HFF-Myc (cell line): Measurements from ENCODE around the gene C14orf180.

ENCODE experiments used
- DNase-seq: peaks from one replicate; pipeline ENCODE4 v3.0.0-alpha.2; 2011; ENCODE audit warnings: low read depth; ENCODE audit errors: extremely low read depth
- H3K4me3 ChIP-seq: replicated peaks from 2 replicates; pipeline ENCODE4 v1.5.1; 2011; ENCODE audit warnings: low read depth, mild to moderate bottlenecking, control low read depth, low read length
- TF ChIP-seq, protein P1 (sequence below): IDR thresholded peaks from 2 replicates; pipeline ENCODE4 v1.5.1; 2012; ENCODE audit warnings: mild to moderate bottlenecking, low read depth, low read length, control low read depth; ENCODE audit errors: missing control alignments

C14orf180 gene

DNA sequence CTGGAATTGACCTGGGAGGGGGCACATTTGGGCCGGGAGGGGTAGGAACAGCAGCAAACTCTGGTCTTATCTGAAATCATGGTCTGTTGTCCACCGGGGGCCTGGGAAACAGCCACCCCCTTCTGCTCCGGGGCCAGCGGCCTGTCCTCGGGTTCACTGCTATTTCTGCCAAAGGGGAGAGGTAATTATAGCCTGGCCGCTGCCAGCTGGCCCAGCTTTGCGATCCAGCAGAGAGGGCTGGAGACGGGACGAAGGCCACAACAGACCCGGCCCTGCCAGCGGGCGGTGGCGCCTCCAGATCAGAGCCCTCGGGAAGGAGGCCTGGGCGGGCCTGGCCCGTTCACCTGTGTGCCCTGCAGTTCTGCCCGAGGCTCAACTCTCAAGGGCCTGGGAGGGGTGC, at the start of gene C14orf180:
Gene C14orf180 (plus strand): TSS at position 258 of the 400 bp plus-strand sequence. CDS start 6,667 bp downstream, outside the sequence.
- H3K4me3 ChIP-seq, result no peak within 1 kb of the TSS
- TF ChIP-seq, protein P1, sequence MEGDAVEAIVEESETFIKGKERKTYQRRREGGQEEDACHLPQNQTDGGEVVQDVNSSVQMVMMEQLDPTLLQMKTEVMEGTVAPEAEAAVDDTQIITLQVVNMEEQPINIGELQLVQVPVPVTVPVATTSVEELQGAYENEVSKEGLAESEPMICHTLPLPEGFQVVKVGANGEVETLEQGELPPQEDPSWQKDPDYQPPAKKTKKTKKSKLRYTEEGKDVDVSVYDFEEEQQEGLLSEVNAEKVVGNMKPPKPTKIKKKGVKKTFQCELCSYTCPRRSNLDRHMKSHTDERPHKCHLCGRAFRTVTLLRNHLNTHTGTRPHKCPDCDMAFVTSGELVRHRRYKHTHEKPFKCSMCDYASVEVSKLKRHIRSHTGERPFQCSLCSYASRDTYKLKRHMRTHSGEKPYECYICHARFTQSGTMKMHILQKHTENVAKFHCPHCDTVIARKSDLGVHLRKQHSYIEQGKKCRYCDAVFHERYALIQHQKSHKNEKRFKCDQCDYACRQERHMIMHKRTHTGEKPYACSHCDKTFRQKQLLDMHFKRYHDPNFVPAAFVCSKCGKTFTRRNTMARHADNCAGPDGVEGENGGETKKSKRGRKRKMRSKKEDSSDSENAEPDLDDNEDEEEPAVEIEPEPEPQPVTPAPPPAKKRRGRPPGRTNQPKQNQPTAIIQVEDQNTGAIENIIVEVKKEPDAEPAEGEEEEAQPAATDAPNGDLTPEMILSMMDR, result no peak
- DNase-seq, result no peak

DNA sequence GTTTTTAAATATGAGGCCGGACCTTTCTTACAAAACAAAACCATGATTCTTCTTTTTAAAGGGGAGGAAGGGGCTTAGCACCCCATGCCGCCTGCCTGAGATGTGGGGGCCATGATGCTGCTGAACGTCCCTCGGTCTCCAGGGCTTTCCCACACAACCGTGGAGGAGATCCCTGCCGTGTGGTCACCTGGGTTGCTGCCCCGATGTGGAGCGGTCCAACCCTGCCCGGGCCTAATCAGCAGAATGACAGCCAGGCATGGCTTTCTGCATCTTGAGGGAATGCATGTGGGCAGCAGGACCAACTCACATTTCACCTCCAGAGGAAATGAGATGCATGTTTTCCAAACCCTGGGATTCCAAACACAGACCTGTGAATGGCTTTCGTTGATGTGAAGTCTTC, 48.9 kb upstream of the C14orf180 start:
- TF ChIP-seq, protein P1, result no peak
- no peak overlapping the region for H3K4me3 ChIP-seq
- DNase-seq, result no peak

DNA sequence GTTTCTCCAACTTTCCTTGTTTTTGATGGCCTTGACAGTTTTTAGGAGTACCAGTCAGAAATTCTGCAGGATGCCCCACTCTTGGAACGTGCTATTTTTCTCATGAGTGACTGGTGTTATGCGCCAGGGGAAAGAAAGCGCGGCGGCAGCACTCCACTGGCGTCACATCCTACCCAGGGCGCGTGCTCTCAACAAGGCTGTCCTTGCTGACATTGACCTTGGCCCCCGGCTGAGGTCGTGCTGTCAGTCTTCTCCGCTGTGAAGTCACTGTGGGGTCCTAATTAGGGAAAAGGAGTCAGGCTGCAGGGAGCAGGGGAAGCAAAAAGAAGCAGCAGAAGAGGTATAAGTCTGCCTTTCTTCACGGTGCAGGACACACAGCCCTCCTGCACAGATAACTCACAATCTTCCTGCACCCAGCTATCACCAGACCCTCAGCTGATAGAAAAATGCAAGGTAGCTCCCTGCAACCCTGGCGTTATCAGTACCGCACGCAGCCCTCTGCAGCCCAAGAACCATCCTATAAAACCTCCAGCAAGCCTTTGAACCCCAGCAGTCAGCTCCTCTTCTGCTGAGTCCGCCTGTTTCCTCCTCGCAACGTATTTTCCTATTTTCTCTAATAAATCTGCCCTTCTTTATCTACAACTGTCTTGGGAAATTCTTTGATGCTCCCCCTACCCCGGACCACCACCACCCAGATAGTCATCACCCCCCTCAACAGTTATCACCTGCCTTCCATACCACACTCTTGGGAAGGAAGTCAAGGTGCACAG, 48.0 kb upstream of the C14orf180 start:
- TF ChIP-seq, protein P1, result no peak
- no peak overlapping the region for H3K4me3 ChIP-seq
- DNase-seq, result no peak

DNA sequence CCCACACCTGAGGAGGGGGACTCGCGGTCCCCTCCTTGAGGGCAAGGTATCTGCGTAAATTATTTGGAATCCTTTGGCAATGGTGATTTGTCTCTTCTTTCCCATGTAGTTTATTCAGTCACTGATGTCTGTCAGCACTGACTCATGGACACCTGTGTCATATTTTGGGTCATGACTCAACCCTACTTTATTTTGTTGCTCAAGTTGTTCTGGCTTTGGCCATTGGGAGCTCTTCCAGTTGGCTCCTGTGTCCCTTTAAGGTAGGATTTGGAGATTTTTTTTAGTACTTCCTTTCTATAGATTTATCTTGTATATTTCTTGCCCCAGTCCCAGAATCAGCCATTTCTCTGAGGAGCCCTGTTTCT, 47.4 kb upstream of the C14orf180 start:
- H3K4me3 ChIP-seq, result no peak overlapping the region
- DNase-seq, result no peak
- TF ChIP-seq, protein P1, result no peak

DNA sequence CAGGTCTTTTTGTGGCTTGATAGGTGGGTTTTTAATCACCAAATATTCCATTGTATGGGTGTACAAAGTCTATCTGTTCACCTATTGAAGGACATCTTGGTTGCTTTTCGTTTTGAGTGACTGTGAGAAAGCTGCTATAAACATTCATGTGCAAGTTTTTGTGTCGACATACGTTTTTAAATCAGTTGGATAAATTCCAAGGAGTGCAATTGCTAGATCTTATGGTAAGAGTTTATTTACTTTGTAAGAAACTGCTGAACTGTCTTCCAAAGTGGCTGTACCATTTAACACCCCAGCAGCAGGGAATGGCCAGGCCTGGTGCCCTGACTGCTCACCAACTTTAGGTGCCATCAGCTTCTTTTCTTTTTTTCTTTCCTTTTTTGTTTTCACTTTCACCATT, 45.5 kb upstream of the C14orf180 start:
- H3K4me3 ChIP-seq, result no peak overlapping the region
- no peak for DNase-seq
- TF ChIP-seq, protein P1, result no peak

DNA sequence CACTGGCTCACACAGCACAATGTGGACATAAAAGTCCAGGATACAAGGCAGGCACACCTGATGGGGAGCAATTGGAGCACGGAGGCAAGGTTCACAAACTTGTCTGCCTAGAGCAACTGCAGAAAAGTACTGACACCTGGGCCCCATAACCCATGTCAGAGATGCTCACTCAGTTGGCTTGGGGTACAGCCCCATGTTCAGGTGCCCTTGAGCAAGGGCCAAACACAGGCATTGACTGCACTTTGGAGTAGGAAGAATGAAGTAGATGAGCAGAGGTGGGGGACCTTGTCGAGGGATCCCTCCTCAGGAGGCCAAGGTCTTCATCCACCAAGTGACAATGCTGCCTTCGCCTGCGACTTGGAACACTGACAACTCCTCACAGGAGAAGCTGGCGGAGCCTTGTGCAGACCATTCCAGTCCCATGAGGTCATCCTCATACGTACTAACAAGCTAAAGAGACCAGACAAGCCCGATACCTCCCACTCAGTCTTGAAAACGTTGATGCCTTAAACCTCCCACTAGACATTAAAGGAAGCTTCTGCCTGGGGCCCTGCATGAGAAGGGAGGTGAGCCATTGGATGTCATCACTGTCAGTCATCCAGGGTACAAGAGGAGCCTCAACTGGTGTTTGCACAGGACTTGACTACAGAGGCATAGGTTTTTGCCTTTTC, 42.5 kb upstream of the C14orf180 start:
- DNase-seq, result peak; percentile 9
- TF ChIP-seq, protein P1, result no peak
- no peak overlapping the region for H3K4me3 ChIP-seq
